IMR-90 (cell line): Measurements from ENCODE around the gene VOPP1. TPM values are rescaled to one million over a fixed set of nuclear protein-coding genes. Genes with fewer than 3 reads are reported as not detected.
A peak's percentile ranks its signal among the peaks of the same experiment; 100 is the strongest.

Experiments
- ATAC-seq: fragments of 200-7000 bp; cut with Tn5 transposase; 2 replicates; pipeline ENCODE4 v1.9.1; 2020; ENCODE audit warnings: low read depth, mild to moderate bottlenecking, moderate library complexity
- BruUV-seq: library from RNA; stranded (reverse); fragments of 400-500 nt; replicated peaks from 2 replicates; lab custom pipeline; 2021; lab: Mats Ljungman, UMichigan
- CTCF ChIA-PET: fragments of 300-600 bp; formaldehyde crosslinking; extraction: SDS; loops from one replicate; lab custom pipeline; 2021; ENCODE audit warnings: antibody characterized with exemption; lab: Yijun Ruan, JAX
- POLR2A ChIA-PET: fragments of 300-600 bp; sonication (Branson Sonifier 250); formaldehyde crosslinking; loops from one replicate; lab custom pipeline; 2022; ENCODE audit warnings: antibody characterized with exemption; ENCODE audit not compliant: unreplicated experiment; lab: Charles Lee
- DNase-seq: peaks from one replicate; pipeline ENCODE4 v3.0.0; 2013
- H2AFZ ChIP-seq: replicated peaks from 2 replicates; pipeline ENCODE3; 2013; ENCODE audit warnings: low read length, mild to moderate bottlenecking; ENCODE audit not compliant: poor library complexity
- H2AK5ac ChIP-seq: 2 replicates; pipeline ENCODE4 v1.6.1; 2013; ENCODE audit warnings: low read depth, low read length, inconsistent platforms
- H2AK9ac ChIP-seq: replicated peaks from 2 replicates; pipeline ENCODE3; 2013; ENCODE audit warnings: mild to moderate bottlenecking, low read depth, low read length, moderate library complexity; ENCODE audit not compliant: poor library complexity
- H2BK120ac ChIP-seq: 2 replicates; pipeline ENCODE4 v1.6.1; 2013; ENCODE audit warnings: low read depth, low read length, inconsistent platforms
- H2BK15ac ChIP-seq: 3 replicates; pipeline ENCODE4 v1.6.1; 2013; ENCODE audit warnings: low read depth, low read length, inconsistent platforms
- H2BK20ac ChIP-seq: 2 replicates; pipeline ENCODE4 v1.6.1; 2013; ENCODE audit warnings: low read depth, mild to moderate bottlenecking, inconsistent platforms, low read length, moderate library complexity
- H2BK5ac ChIP-seq: 2 replicates; pipeline ENCODE4 v1.6.1; 2013; ENCODE audit warnings: mild to moderate bottlenecking, low read depth, low read length, inconsistent platforms; ENCODE audit not compliant: poor library complexity, severe bottlenecking
- H3K14ac ChIP-seq: replicated peaks from 2 replicates; pipeline ENCODE4 v1.6.1; 2013; ENCODE audit warnings: low read depth, low read length, inconsistent platforms
- H3K18ac ChIP-seq: 2 replicates; pipeline ENCODE4 v1.6.1; 2013; ENCODE audit warnings: low read depth, low read length, control low read depth
- H3K23ac ChIP-seq: 2 replicates; pipeline ENCODE4 v1.6.1; 2013; ENCODE audit warnings: low read depth, low read length, inconsistent platforms
- H3K27ac ChIP-seq: 2 replicates; pipeline ENCODE4 v1.5.1; 2013; ENCODE audit warnings: mild to moderate bottlenecking, control low read depth, low read length; ENCODE audit not compliant: insufficient read depth
- H3K27me3 ChIP-seq: 2 replicates; pipeline ENCODE4 v1.6.1; 2013; ENCODE audit warnings: low read length; ENCODE audit not compliant: control insufficient read depth, insufficient read depth
- H3K36me3 ChIP-seq: 2 replicates; pipeline ENCODE4 v1.6.1; 2013; ENCODE audit warnings: low read length, mixed read lengths; ENCODE audit not compliant: control insufficient read depth, insufficient read depth
- H3K4ac ChIP-seq: 2 replicates; pipeline ENCODE4 v1.6.1; 2013; ENCODE audit warnings: low read depth, low read length, inconsistent platforms
- H3K4me1 ChIP-seq: 2 replicates; pipeline ENCODE4 v1.6.1; 2013; ENCODE audit warnings: low read length, mixed read lengths; ENCODE audit not compliant: control insufficient read depth, insufficient read depth
- H3K4me2 ChIP-seq: 2 replicates; pipeline ENCODE4 v1.6.1; 2013; ENCODE audit warnings: low read depth, mild to moderate bottlenecking, control low read depth, low read length, moderate library complexity
- H3K4me3 ChIP-seq: 2 replicates; pipeline ENCODE4 v1.5.1; 2013; ENCODE audit warnings: low read depth, mild to moderate bottlenecking, control low read depth, low read length, moderate library complexity; ENCODE audit not compliant: insufficient read depth
- H3K56ac ChIP-seq: 2 replicates; pipeline ENCODE4 v1.6.1; 2013; ENCODE audit warnings: low read length, inconsistent platforms; ENCODE audit not compliant: insufficient read depth; ENCODE audit errors: extremely low read depth
- H3K79me1 ChIP-seq, 2 experiments: 2 replicates each; pipeline ENCODE4 v1.6.1; 2013; ENCODE audit warnings: low read length in 2 of 2, inconsistent platforms in 1 of 2, low read depth in 1 of 2
- H3K9ac ChIP-seq: 2 replicates; pipeline ENCODE4 v1.6.1; 2013; ENCODE audit warnings: low read depth, low read length, control low read depth
- H3K9me1 ChIP-seq: 2 replicates; pipeline ENCODE4 v1.6.1; 2013; ENCODE audit warnings: low read length, inconsistent platforms; ENCODE audit not compliant: insufficient read depth
- H3K9me3 ChIP-seq: 2 replicates; pipeline ENCODE4 v1.6.1; 2013; ENCODE audit warnings: low read length; ENCODE audit not compliant: control insufficient read depth, insufficient read depth
- H4K20me1 ChIP-seq: 2 replicates; pipeline ENCODE4 v1.6.1; 2013; ENCODE audit warnings: low read length, inconsistent platforms; ENCODE audit not compliant: insufficient read depth
- H4K5ac ChIP-seq: 2 replicates; pipeline ENCODE4 v1.6.1; 2013; ENCODE audit warnings: mild to moderate bottlenecking, low read depth, low read length, control low read depth
- H4K8ac ChIP-seq, 2 experiments: 2 replicates each; pipeline ENCODE4 v1.6.1; 2013; ENCODE audit warnings: low read depth in 2 of 2, low read length in 2 of 2, control low read depth in 1 of 2, inconsistent platforms in 1 of 2
- H4K91ac ChIP-seq: 2 replicates; pipeline ENCODE4 v1.6.1; 2013; ENCODE audit warnings: low read depth, low read length, inconsistent platforms; ENCODE audit not compliant: insufficient read depth
- BHLHE40 ChIP-seq: fragments of 150-350 bp; IDR thresholded peaks from 2 replicates; pipeline ENCODE4 v1.6.1; 2016; ENCODE audit warnings: mild to moderate bottlenecking, low read depth, low read length
- CEBPB ChIP-seq: IDR thresholded peaks from 2 replicates; pipeline ENCODE4 v1.6.1; 2012; ENCODE audit warnings: low read depth, low read length, improper control_type of control experiment
- CHD1 ChIP-seq: IDR thresholded peaks from 2 replicates; pipeline ENCODE4 v1.6.1; 2012; ENCODE audit warnings: low read depth, low read length, improper control_type of control experiment
- FOS ChIP-seq: fragments of 150-350 bp; IDR thresholded peaks from 2 replicates; pipeline ENCODE4 v1.6.1; 2016; ENCODE audit warnings: low read depth, low read length
- MAZ ChIP-seq: IDR thresholded peaks from 2 replicates; pipeline ENCODE4 v1.6.1; 2012; ENCODE audit warnings: low read depth, mild to moderate bottlenecking, low read length, improper control_type of control experiment, moderate library complexity, borderline replicate concordance
- MXI1 ChIP-seq: IDR thresholded peaks from 2 replicates; pipeline ENCODE4 v1.6.1; 2012; ENCODE audit warnings: low read depth, mild to moderate bottlenecking, low read length, moderate library complexity, borderline replicate concordance
- NFE2L2 ChIP-seq: fragments of 150-350 bp; IDR thresholded peaks from 2 replicates; pipeline ENCODE4 v1.6.1; 2016; ENCODE audit warnings: low read depth, mild to moderate bottlenecking, low read length
- RAD21 ChIP-seq: IDR thresholded peaks from 2 replicates; pipeline ENCODE4 v1.6.1; 2012; ENCODE audit warnings: low read length, improper control_type of control experiment
- RFX5 ChIP-seq: IDR thresholded peaks from 2 replicates; pipeline ENCODE4 v1.8.0; 2012; ENCODE audit warnings: low read depth, mild to moderate bottlenecking, low read length, moderate library complexity
- WGBS, 2 experiments: methylation state at CpG; one replicate each; pipeline versions ENCODE4 v1.1.5 to v1.1.7; 2013; ENCODE audit warnings: missing lambda C conversion rate in 2 of 2; ENCODE audit not compliant: insufficient read length in 1 of 2; ENCODE audit errors: extremely low coverage in 2 of 2; 5-methylcytosine and 5-hydroxymethylcytosine counted together
- dilution Hi-C: fragments of 300-500 bp; cut with HindIII; formaldehyde crosslinking; loops from one replicate; pipeline ENCODE4 v1.14.3; 2018; ENCODE audit warnings: low sequenced_read_pairs; ENCODE audit not compliant: unreplicated experiment
- in situ Hi-C: fragments of 300-500 bp; cut with MboI; formaldehyde crosslinking; loops from 3 replicates; pipeline ENCODE4 v1.14.3; 2019; ENCODE audit warnings: low sequenced_read_pairs, inconsistent platforms, mixed read lengths
- intact Hi-C: fragments of 100-400 bp; cut with micrococcal nuclease; formaldehyde crosslinking; loops from 2 replicates; pipeline ENCODE4 v1.10.0; 2022
- polyA plus RNA-seq, 3 experiments: library from polyadenylated mRNA; depleted of rRNA; stranded (reverse); fragments of >200 nt; gene quantifications; 2 replicates each; pipeline ENCODE4 v1.2.3, GENCODE V29; 2012; ENCODE audit warnings: low replicate concordance in 1 of 3
- total RNA-seq: library from RNA; depleted of rRNA; stranded (reverse); fragments of >200 nt; gene quantifications from 2 replicates; pipeline ENCODE4 v1.2.3, GENCODE V29; 2012
- TF ChIP-seq, protein P1 (sequence below): fragments of 150-350 bp; IDR thresholded peaks from 2 replicates; pipeline ENCODE4 v1.6.1; 2016; ENCODE audit warnings: low read depth, mild to moderate bottlenecking, low read length, moderate library complexity, borderline replicate concordance
- TF ChIP-seq, protein P2 (sequence below): fragments of 150-350 bp; IDR thresholded peaks from 2 replicates; pipeline ENCODE4 v1.6.1; 2017; ENCODE audit warnings: mild to moderate bottlenecking, antibody characterized with exemption, low read length, low read depth

VOPP1 gene
- total and polyA plus RNA-seq, 2 of the 4 experiments (the other 2 are of a cell fraction) = 60.2 to 94.5 TPM

DNA sequence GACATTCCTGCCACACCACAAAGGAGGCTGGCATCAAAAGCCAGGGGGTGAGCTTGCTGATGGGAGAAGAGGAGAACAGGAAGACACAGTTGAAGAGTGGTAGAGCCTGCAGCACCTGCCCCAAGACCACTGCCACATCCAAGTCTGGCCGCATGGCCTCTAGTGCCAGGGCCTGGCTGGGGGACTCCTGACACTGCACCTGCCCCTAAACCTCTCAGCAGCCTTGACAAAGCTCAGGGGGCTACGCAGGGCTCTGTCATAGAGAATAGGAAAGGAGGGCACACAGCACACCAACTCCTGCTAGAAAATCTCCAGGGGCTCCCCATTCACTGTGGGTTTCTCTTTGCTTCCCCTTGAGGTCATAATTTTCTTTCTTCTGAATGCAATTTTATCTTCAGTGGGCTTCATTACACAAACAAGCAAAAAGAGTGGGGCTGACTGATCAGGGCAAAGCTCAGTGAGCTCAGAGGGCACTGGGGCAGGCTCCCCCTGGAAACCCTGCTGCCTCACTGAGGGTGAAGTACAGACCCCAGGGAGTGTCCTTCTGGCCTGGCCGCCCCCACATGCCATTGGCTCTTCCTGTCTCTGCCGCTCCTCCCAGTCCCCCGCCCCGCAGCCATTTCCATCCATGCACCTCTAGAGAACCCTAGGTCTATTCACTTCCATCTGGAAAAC, 37.2 kb downstream of the VOPP1 start (continued):
- TF ChIP-seq, protein P1, sequence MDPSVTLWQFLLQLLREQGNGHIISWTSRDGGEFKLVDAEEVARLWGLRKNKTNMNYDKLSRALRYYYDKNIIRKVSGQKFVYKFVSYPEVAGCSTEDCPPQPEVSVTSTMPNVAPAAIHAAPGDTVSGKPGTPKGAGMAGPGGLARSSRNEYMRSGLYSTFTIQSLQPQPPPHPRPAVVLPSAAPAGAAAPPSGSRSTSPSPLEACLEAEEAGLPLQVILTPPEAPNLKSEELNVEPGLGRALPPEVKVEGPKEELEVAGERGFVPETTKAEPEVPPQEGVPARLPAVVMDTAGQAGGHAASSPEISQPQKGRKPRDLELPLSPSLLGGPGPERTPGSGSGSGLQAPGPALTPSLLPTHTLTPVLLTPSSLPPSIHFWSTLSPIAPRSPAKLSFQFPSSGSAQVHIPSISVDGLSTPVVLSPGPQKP = no peak

DNA sequence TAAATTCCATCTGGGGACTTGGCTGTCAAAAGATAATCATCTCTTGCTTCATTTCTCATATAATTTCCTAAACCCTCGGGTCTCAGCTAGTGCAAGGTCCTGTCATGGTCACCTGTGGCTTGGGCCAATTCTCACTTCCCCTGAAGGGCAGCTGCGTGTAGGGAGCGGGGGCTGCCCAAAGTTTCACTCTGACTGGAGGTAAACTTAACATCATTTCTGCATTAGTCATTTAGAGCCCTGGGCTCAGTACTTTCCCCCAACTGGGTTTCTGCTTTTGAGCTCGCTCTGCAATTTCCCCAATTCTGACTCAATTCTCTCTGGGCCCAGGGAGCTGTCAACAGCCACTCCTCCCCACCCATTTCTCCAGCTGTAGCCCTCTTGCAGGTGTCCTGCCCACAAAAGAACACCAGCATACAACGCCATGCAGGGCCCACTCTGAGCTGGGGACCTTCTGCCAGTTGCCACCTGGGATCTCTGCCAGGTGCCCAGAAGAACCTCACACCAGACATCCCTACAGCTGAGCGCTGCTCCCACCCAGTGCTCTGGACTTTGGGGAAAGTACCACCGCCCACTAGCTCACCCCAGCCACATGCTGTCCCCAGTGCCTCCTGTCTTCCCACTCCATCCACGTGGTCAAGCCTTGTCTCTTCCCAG, 37.9 kb downstream of the VOPP1 start:
- Histone ChIP-seq H4K5ac (no peak overlapping the region), H3K27ac (no peak overlapping the region), H3K56ac (no peak overlapping the region), H4K91ac (no peak overlapping the region), H4K8ac (no peak overlapping the region), H2AK5ac (peak overlapping the region; percentile 72; the same call in 1 of the 2 replicates), H3K18ac (no peak overlapping the region), H2BK120ac (0 out of 2 replicates have a peak overlapping the region, but pooled peaks have one; percentile 7), H3K79me1 (peaks cover 54 to 94% of the 10 kb centered on the region in 2 experiments), H2BK5ac (peak overlapping the region; percentile 11), H2BK15ac (no peak overlapping the region), H2BK20ac (peak overlapping the region; percentile 55; the same call in 1 of the 2 replicates), H2AFZ (no peak overlapping the region), H3K9me1 (peaks cover 48% of the 10 kb centered on the region), H3K9ac (no peak overlapping the region), H3K4ac (peak overlapping the region; percentile 9; the same call in 1 of the 2 replicates), H3K9me3 (no peaks in the 10 kb centered on the region), H3K27me3 (no peaks in the 10 kb centered on the region), H3K23ac (no peak overlapping the region), H3K14ac (0 out of 2 replicates have a peak overlapping the region, but pooled peaks have one; percentile 5), H2AK9ac (peak overlapping the region; percentile 18), H3K4me2 (peak overlapping the region; percentile 6), H3K4me1 (peaks cover 33% of the 10 kb centered on the region), H3K36me3 (no peaks in the 10 kb centered on the region), H4K20me1 (peaks cover 83% of the 10 kb centered on the region), H3K4me3 (no peak overlapping the region)
- ChIA-PET POLR2A (no interaction called here), CTCF (interaction anchor here (1.4 kb wide), 1 partner anchor 11 kb away, joined by 4 read pairs; no protein-coding TSS in a partner anchor)
- DNase-seq = peak; percentile 81
- 0% methylated on average over 1 of the region's 8 CpGs; no CpG with 5 or more reads in 1 of the 2 experiments for WGBS, 2 experiments
- no TSS peak for BruUV-seq
- dilution Hi-C loops (no loop called here), intact Hi-C loops (no loop called here), in situ Hi-C loops (no loop called here)
- ATAC-seq = peak; percentile 62
- TF ChIP-seq CEBPB (peak; percentile 30; the same call in 1 of the 2 replicates), BHLHE40 (0 out of 2 replicates have a peak, but pooled peaks have one; percentile 13), NFE2L2 (no peak), RFX5 (no peak), FOS (peak; percentile 56; the same call in 1 of the 2 replicates), MAZ (peak; percentile 20; the same call in 1 of the 2 replicates), RAD21 (no peak; the same call in 1 of the 2 replicates), CHD1 (no peak), MXI1 (no peak)
- TF ChIP-seq, protein P2, sequence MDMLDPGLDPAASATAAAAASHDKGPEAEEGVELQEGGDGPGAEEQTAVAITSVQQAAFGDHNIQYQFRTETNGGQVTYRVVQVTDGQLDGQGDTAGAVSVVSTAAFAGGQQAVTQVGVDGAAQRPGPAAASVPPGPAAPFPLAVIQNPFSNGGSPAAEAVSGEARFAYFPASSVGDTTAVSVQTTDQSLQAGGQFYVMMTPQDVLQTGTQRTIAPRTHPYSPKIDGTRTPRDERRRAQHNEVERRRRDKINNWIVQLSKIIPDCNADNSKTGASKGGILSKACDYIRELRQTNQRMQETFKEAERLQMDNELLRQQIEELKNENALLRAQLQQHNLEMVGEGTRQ = no peak
- TF ChIP-seq, protein P1 = no peak
